HG03066 (cell line): ENCODE data around the gene ITGAE.

Experiments used
- ATAC-seq: cut with Tn5 transposase; IDR thresholded peaks from one replicate; pipeline ENCODE4 v1.9.1; 2021; ENCODE audit warnings: low read depth; ENCODE audit not compliant: unreplicated experiment

The ITGAE gene

DNA sequence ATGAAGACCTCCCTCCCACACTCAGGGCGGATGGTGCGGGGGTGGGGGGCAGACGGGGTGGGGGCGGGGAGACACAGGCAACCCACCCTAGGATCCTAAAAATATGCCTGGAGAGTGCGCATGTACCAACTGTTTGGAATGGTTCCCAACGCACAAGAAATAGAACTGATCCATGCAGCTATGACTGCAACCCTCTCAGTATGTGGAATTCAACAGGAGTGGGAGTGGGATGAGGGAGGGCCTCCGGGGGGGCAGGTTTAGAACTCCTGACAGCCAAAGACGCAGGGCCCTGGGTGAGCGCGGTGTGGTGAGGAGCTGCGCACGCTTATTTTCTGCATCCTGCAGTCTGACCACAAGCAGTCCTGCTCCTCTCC is 103.9 kb downstream of the ITGAE start:
- ATAC-seq: no peak

DNA sequence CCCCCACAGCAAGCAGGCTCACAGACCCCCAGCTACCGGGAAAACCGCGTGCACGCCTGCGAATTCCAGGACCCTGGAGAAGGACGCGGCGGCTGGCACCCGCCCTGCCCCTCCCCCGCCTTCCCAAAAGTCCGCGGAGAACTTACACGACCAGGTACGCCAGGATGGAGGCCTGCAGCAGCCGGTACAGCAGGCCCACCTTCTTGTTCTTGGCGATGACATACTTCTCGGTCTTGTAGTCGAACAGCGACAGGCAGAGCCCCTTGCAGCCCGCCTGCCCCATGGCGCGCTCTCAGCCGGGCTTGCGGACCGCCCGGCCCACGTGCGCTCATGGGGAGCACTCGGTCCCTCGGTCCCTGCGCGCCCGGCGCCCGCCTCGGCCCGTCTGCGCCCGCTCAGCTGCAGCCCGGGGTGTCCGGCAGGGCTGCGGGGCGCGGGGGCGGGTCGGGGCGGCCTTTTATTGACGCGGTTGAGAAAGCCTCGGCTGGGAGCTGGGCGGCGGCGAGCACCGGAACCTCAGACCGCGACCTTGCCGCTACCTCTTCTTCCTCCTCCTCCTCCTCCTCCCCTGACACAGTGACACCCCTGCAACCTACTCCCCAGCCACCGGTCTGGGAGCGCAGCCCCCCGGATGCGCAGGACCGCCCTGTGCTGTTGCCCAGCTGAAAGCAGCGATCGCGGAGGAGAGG is 105.1 kb downstream of the ITGAE start, which contains the start of gene P2RX5:
Gene P2RX5, minus strand, starts transcription at position 433 of the 689 bp plus-strand sequence. Its CDS starts 150 bp downstream, at position 283.
- ATAC-seq: no peak

DNA sequence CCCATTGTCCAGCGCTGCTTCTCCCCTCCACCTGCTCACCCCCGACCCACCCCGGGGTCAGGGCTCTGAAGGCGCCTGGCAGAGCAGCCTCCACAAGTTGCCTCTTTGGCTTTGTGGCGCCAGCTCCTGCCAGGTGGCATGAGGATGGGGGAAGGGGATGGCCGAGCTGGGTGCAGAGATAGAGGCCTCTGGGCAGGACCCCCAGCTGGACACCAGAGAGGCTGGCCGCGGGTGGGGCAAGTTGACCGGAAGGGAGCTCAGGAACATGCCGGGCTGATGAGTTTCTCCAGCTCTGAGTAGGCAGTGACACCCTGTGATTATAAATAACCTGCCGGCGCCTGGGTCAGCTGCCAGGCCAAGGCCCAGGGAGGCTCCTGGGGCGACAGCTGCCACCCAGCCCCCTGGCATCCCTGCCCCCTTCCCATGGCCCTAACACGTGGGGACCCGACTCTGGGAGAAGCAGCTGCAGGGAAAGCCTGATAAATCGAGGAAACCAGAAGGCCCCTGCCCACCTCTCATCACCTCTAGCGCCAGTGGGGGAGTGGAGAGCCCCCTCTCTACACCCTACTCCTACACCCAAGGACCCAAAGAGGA is 105.8 kb downstream of the ITGAE start:
- ATAC-seq: no peak

DNA sequence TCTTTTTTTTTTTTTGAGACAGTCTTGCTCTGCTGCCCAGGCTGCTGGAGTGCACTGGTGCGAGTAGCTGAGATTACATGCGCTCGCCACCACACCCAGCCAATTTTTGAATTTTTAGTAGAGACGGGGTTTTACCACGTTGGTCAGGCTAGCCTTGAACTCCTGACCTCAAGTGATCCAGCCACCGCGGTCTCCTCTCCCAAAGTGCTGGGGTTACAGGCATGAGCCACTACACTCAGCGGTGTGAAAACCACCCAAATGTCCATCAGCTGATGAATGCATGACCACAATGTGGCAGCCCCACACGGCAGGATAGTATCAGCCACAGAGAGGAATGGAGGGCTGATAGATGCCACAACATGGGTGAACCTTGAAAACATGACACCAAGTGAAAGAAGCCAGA is 107.2 kb downstream of the ITGAE start:
- ATAC-seq: no peak

DNA sequence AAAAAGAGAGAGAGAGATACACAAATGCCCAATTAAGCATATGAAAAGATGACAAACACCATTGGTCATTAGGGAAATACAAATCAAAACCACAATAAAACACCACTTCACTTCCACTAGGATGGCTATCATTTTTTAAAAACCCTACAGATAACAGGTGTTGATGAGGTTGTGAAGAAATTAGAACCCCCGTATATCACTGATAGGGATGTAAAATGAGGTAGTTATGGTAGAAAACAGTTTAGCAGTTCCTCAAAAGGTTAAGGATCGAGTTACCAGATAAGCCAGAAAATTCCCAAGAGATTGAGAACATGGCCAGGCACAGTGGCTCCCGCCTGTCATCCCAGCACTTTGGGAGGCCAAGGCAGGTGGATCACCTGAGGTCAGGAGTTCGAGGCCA is 107.8 kb downstream of the ITGAE start:
- ATAC-seq: no peak

DNA sequence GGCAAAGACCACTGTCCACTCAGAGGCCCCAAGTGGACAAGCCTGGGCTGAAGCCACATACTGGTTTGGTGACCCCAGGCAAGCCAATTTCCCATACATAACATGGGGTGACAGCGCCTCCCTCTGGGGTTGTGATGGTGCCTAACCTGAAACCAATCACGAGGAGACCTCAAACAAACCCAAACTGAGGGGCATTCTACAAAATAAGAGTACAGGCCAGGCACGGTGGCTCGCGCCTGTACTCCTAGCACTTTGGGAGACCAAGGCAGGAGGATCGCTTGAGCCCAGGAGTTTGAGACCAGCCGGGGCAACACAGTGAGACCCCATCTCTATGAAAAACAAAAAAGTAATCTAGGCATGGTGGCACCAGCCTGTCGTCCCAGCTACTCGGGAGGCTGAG is 108.6 kb downstream of the ITGAE start:
- ATAC-seq: no peak

DNA sequence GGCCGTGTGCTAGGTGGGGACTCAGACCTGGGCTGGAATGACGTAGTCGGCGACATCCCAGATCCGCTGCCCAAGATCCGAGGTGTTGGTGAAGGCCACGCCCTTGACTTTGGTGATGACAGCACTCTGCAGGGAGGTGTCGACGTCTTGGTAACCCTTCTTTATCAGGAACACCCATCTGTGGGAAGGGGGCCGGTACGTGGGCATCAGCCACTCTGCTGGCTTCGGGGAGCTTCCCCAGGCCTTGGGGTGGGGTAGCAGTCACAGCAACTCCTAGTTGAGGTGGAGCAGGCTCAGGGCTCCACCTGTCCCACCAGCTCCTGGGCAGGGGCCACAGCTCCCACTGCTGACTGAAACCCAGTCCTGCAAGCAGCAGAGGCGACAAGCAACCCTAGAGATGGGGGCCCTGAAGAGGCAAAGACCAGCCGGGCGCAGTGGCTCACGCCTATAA is 109.3 kb downstream of the ITGAE start:
- ATAC-seq: no peak

DNA sequence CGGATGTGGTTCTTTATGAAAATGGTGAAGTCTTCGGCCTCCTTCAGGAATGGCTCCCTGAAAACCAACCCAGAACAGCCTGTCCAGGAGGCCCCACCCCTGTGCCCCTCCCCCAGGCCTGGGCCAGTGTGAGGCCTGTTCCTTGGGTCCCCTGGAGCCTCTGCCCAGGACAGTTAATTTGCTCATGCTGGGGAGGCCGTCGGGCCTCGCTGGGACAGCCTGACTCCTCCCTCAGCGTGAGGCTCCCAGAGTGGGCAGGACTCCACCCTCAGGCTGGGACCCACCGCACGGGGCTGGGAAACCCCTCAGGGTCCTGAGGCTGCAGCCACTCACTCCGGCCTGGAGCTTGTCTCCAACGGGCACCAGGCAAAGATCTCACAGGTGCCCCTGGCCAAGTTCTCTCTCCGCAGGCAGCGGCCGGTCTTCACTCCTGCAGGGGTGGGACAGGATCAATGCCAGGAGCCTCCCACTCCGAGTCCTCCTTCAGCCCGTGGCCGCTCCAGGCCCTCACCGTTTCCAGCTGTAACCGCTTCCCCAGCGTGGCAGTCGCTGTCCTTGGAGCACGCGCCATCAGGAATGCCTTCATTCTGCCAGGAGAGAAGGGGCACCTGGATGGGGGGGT is 110.8 kb downstream of the ITGAE start:
- ATAC-seq: no peak

DNA sequence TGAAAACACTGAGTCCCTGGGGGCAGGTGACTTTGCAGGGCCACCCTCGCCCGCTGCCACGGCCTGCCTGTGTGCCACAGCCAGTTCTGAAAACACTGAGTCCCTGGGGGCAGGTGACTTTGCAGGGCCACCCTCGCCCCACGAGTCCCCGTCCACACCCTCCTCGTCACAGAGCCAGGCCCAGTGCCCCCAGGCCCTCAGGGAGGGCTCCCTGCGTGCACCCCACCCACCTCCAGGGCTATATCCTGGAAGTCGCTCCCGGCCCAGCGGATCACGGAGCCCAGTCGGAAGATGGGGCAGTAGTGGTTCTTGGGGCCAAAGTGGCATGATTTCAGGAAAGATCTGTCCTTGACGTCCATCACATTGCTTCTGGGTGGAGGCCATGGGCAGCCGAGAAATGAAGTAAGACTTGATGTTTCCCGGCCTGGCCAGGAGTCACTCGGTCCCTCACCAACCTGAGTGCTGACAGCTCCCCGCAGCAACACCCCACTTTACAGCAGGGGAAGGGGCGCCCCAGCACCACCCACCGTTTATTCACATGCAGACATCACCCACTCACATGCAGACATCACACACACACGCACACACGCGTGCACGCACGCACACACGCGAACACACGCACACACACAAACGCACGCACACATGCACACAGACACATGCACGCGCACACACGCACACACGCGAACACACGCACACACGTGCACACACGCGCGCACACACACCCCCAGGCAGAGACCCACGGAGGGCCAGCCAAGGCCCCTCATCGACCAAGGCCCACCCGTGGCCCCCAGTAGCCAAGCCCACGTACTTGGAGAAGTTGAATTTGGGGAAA is 111.5 kb downstream of the ITGAE start:
- ATAC-seq: no peak

DNA sequence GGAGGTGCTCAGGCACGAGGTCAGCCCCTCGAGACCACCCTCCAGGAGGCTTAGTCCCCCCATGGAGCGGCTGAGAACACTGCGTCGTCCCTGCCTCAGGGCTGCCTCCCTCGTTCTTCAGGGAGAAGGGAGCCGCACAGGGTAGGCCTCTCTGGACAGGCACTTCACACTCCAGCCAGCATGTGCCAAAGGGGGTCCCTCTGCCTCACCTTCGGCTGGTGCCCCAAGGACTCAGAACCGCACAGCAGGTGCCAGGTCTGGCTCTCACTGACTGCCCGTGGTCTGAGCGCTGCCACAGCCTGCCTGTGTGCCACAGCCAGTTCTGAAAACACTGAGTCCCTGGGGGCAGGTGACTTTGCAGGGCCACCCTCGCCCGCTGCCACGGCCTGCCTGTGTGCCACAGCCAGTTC is 112.1 kb downstream of the ITGAE start:
- no peak for ATAC-seq

DNA sequence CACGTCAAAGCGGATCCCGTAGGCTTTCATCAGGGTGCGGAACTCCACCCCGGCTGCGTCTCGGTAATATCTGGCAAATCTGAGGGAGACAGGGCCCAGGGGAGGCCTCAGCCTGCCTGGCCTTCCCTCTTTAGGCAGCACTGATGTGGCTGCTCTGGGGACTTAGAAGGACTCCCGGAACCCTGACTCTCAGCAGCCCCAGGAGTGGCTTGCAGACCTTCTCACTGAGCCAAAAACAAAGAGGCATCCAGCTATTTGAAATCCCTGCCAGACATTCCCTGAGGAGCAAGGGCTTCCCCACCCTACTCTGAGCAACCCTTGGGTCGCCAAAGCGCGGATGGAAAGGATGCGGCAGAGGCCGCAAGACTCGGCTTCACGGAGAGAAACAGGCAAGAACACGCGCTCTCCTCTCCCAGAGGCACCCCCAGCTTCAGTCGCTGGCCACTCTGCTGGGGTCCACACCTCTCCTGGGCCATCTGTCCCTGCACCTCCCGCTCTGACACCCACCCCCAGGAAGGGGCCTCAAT is 112.9 kb downstream of the ITGAE start:
- no peak for ATAC-seq

DNA sequence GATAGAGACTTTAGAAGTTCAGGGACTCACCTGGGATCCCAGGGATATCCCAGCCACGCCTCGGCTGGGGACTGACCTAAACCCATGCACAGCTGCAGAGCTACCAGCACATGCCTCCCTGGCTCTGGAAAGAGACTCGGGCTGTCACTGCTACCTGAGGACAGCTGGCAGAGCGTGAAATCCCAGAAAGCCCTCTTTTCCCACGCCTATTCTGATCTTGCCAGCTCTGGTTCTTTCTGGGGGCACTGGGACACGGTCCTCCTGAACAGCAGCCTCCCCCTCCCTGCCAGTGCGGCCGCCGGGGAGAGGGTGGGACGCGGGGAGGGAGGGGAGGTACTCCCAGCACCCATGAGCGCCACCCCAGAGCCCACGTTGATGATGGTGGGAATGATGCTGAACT is 115.8 kb downstream of the ITGAE start:
- no peak for ATAC-seq

DNA sequence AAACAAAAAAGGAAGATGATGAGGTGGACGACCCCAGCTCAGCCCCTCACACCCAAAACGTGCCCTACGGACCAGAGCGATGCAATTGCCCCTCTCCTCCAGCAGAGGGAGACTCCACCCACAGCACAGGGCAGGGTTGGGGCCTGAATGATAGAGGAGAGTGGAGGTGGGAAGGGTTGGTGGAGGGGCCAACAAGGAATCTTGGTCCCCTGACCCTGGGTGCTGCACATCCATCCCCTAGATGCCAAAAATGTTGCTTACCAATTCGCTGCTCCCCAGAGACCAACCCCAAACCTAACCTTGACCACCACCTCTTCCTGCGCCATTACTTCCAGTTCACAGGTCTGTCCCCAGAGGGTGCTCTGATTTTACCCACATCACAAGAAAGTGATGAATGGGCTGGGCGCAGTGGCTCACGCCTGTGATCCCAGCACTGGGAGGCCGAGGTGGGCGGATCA is 117.9 kb downstream of the ITGAE start:
- ATAC-seq: no peak

DNA sequence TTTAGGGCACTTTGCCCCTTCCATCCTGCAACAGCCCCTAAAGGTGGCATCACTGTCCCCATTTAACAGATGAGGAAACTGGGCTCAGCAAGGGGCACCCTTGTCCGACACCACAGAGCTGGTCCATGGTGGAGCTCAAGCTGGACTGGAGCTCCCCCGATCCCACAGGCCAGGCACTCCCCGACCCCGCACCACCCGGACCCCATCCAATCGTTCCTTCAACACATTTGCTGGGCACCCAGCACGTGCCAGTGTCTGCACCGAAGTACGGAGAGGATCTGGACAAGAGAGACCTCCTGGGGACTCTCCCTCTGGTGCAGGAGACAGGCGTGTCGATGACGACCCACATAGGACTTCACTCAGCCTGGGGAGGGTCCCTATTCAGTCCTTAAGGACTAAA is 119.0 kb downstream of the ITGAE start:
- ATAC-seq: no peak

DNA sequence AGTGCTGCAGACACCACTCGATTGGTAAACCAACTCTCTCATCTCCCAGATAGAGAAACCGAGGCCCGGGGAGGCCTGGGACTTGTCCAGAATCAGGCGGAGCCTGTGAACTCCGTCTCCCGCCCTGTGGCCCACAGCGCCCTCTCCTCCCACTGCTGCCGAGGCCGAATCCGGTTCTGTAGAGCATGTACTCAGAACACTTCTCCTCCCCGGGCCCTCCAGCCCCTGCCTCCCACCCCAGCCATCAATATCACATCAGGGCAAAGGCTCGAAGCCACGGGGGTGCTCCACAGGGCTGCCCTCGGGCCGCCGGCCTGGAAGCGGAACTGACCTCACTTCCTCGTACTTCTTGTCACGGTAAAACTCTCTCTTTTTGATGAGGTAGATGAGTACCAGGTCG is 119.4 kb downstream of the ITGAE start:
- no peak for ATAC-seq

DNA sequence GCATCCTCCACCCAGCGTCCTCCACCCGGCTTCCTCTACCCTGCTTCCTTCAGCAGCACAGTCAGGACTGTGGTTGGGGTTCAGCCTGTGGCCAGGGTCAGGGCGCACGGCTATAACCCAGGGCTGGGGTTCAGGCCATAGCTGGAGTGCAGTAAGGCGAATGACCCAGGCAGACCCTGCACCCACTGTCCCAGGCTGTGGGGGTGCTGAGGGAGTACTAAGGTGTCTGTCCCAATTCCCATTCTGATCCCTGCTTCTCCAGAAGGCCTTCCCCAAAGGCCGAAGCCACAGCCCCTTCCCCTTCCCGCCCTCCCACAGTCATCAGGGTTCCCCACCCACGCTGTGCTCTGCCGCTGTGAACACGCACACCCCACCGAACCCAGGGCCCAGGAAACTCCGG is 119.9 kb downstream of the ITGAE start:
- no peak for ATAC-seq

DNA sequence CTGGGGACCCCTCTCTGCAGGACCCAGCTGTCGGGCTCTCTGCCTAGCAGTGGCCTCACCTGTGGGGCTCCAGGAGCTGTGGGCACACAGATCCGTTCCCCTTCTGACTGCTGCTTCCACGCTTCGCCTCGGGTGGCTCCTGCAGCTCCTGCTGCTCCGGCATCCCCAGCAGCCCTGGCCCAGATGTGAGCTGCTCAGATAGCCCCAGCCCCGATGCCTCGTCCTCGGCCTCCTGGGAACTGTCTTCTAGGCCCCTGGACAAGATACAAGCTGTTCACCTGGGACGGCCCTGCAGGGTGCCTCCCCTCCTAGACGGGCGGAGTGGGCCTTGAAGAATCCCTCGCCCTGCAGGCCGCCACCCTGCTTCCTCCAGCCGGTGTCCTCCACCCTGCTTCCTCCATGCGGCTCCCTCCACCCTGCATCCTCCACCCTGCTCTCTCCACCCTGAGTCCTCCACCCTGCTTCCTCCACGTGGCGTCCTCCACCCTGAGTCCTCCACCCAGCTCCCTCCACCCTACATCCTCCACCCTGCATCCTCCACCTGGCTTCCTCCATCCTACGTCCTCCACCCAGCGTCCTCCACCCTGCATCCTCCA is 121.4 kb downstream of the ITGAE start:
- no peak for ATAC-seq

DNA sequence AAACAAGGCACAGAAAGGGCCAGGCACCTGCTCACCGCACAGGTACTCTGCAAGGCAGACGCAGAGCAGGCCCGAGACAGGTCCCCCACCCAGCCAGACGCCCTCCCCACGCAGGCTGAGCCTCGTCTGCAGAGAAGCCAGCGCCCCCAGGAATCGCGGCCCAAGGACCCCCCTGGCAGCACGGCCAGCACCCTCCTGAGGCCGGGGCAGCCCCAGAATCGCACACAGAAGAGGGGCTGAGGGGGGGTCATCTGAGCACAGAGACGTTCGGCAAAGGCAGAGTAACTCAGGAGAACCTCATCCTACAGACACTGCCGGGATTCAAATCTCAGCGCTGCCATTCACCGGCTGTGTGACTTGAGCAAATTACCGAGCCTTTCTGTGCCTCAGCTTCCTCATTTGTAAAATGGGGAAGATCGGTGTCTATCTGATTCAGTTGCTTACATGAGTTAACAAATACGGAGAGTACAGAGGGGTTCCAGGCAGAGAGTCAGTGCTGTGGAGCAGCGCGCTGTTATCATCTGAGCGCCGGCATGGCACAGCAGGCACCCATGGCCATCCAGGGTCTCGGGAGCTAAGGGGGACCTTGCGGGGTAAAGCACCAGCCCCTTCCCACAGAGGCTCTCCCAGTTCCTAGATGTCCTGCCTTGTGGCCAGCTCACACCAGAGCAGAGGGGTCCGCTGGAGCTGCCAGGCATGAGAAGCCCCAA is 122.0 kb downstream of the ITGAE start:
- no peak for ATAC-seq

DNA sequence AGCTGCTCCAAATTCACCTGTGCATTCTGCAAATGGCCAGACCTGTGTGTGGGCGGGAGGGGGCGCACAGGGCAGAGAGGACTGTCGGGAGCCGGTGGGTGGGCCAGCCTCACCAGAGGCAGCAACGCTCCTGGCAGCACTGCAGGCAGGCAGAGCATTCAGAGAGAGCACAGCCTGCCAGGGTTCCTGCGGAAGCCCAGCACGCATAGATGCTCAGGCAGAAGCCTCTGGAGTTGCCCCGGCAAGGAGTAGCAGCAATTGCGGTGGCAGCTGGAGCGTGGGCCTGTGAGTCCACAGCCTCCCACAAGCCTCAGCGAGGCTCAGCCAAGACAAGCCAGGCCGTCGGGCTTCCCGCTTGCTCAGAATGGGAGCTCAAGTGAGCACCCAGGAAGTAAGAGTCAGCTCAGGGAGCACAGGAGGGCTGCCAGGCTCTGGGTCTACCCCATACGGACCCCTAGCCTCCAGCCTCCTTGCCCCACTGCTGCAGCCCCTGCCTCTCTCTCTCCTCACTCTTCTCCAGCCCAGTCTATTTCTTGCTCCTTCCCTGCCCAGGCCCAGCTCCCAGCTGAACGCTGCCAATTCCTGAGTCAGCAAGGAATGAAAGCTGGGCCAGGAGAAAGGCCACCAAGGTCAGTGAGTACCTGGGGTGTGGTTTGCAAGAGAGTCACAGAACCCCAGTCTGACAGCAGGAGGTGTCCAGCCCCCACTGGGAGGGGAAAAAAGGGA is 122.7 kb downstream of the ITGAE start:
- ATAC-seq: no peak
